ENCODE results near the gene LRMDA.

LRMDA gene

DNA sequence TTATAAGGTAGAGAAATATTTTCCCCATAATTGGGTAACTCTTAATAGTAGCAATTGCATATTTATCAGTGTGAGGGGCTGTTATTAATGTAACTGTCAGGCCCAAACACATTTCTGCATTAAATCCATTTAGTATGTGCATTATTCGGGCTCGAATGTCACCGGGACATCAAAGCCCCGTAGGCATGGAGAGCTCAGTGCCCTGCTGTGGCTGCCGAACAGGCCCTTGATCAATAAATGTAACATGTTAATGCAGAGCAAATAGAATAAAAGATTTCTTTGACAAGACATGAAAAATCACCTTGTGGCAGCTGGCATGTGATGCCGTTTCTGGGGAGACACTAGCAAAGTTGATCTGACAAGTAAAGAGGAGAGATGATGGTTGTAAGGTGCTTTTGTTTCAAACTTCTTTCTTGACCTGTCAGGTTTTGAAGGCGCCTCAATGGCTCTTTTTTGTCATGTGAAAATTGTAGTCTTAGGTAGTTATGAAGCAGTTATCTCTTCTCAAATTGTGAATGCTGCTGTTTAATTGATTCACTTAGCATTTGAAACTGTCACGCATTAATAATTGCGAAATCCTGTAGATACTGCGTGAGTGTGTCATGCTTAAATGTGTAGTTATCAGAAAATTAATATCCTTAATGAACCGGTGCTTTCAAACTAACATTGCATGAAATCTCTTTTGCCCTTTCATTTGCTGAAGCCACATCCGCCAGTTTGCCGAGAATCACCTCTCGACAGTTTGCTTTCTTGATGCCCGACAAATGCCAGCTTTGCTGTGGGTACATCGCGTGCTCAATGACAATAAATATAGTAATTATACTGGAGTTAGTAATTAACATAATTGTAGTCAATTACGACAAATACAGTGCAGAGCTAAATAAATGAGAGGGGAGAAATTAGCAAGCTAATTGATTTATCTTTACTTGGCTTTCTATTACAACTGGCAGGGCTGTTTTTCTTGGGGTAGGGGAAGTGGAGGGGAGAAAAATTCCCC is 19.5 kb downstream of the LRMDA start:
- H3K4me3 Mint-ChIP-seq, result peak overlapping the region; percentile 73
- no peak for DNase-seq
- TF ChIP-seq, protein P1, sequence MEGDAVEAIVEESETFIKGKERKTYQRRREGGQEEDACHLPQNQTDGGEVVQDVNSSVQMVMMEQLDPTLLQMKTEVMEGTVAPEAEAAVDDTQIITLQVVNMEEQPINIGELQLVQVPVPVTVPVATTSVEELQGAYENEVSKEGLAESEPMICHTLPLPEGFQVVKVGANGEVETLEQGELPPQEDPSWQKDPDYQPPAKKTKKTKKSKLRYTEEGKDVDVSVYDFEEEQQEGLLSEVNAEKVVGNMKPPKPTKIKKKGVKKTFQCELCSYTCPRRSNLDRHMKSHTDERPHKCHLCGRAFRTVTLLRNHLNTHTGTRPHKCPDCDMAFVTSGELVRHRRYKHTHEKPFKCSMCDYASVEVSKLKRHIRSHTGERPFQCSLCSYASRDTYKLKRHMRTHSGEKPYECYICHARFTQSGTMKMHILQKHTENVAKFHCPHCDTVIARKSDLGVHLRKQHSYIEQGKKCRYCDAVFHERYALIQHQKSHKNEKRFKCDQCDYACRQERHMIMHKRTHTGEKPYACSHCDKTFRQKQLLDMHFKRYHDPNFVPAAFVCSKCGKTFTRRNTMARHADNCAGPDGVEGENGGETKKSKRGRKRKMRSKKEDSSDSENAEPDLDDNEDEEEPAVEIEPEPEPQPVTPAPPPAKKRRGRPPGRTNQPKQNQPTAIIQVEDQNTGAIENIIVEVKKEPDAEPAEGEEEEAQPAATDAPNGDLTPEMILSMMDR (IDR thresholded peaks at IDR 0.05), result no peak
- peaks cover 8% of the 10 kb centered on the region for H3K27me3 Mint-ChIP-seq (ENCODE audit: low read depth, poor library complexity)
- peaks cover 18% of the 10 kb centered on the region for H3K36me3 Mint-ChIP-seq (ENCODE audit: low read depth)
- peaks cover 17% of the 10 kb centered on the region for H3K9me3 Mint-ChIP-seq
- H3K4me1 Mint-ChIP-seq, result peaks cover 74% of the 10 kb centered on the region
- no peak overlapping the region for H3K27ac Mint-ChIP-seq

DNA sequence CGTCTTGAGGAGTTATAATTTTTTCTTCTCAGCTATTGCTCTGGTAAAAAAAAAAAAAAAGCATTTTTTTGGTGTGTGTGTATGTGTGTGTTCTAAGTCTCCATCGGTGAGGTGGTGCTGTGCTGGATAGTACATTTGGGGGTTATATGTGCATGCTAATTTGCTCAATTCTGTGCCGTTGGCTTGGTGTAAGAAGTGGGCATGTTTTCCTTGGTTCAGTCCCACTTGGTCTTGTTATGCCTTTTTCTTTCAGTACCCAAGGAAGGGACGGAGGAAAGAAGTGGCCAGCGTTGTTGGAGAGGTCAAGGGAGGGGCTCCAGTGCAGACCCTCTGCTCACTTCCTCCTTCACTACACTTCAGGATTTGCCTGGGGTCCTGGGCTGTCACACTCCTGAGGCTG is 20.4 kb downstream of the LRMDA start:
- Mint-ChIP-seq H3K9me3 (peaks cover 8% of the 10 kb centered on the region), H3K36me3 (ENCODE audit: low read depth) (peaks cover 9% of the 10 kb centered on the region), H3K4me3 (peak overlapping the region; percentile 73), H3K4me1 (peaks cover 75% of the 10 kb centered on the region), H3K27me3 (ENCODE audit: low read depth, poor library complexity) (peaks cover 8% of the 10 kb centered on the region), H3K27ac (no peak overlapping the region)
- peak; percentile 8 for DNase-seq
- TF ChIP-seq, protein P1 (IDR thresholded peaks at IDR 0.05), result no peak

DNA sequence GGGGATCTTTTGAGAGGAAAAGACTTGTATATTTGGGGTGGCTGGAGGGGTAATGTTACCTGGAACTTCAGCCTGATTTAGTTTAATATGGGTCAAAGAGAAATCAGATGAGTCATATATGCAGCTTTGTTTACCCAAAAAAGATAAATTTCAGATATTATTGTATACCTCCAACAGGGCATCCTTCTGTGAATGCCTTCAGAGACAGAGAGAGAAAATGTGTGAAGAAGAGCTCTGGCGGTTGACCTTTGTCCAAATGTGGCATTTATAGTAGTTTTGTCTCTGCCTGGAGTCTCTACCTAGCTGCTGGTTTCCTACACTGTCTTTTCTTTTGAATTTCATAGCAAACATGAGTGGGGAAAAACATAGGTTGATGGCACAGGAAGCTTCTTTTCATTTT is 21.6 kb downstream of the LRMDA start:
- Mint-ChIP-seq H3K36me3 (ENCODE audit: low read depth) (peaks cover 7% of the 10 kb centered on the region), H3K9me3 (peaks cover 3% of the 10 kb centered on the region), H3K27ac (no peak overlapping the region), H3K27me3 (ENCODE audit: low read depth, poor library complexity) (peaks cover 6% of the 10 kb centered on the region), H3K4me3 (peak overlapping the region; percentile 73), H3K4me1 (peaks cover 77% of the 10 kb centered on the region)
- TF ChIP-seq, protein P1 (IDR thresholded peaks at IDR 0.05), result no peak
- DNase-seq, result no peak

DNA sequence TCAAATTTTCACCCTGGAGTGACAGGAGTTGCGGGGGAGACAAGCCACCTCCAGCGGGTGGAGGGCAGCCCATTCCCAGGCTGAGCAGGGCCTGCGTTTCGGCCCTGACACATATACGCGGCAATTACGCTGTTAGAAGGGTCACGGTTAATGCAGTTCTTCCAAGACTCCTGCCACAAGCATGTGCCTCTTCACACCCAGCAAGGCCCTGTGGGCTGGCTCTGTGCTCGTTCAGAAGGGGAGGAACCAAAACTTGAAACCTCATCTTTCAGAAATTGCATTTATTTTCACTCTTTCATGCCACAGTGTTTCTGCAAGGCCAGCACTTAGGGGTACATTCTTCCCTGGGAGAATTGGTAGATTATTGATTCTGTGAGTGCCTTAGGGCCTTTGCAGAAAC is 24.7 kb downstream of the LRMDA start:
- TF ChIP-seq, protein P1 (IDR thresholded peaks at IDR 0.05), result no peak
- peaks cover 5% of the 10 kb centered on the region for H3K27me3 Mint-ChIP-seq (ENCODE audit: low read depth, poor library complexity)
- no peak overlapping the region for H3K4me3 Mint-ChIP-seq
- DNase-seq, result no peak
- peaks cover 7% of the 10 kb centered on the region for H3K36me3 Mint-ChIP-seq (ENCODE audit: low read depth)
- H3K9me3 Mint-ChIP-seq, result no peaks in the 10 kb centered on the region
- H3K4me1 Mint-ChIP-seq, result peaks cover 47% of the 10 kb centered on the region
- H3K27ac Mint-ChIP-seq, result no peak overlapping the region

DNA sequence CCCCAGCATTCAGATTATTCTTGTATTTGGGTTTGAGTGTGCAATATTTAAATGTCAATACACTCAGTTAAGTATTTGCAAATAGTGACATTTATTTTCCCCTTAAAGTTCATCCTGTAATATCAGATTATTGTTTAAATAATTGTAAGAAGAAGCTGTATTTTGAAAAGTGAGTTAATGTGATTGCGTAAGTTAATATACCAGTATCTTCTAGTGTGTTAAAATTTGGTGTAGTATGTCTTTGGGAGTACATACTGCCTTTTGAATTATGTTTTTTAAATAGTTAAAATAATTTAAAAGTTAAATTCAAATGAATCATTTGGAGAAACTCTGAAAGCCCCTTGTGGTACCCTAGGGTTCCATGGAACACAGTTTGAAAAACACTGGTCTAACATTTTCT is 28.6 kb downstream of the LRMDA start:
- peaks cover 33% of the 10 kb centered on the region for H3K4me1 Mint-ChIP-seq

More for the DNA sequence above, 28.6 kb downstream of the LRMDA start:
- TF ChIP-seq, protein P1 (IDR thresholded peaks at IDR 0.05), result no peak
- Mint-ChIP-seq H3K36me3 (ENCODE audit: low read depth) (peaks cover 7% of the 10 kb centered on the region), H3K27ac (no peak overlapping the region), H3K4me3 (no peak overlapping the region), H3K9me3 (no peaks in the 10 kb centered on the region), H3K27me3 (ENCODE audit: low read depth, poor library complexity) (peaks cover 7% of the 10 kb centered on the region)
- no peak for DNase-seq

All from nephron progenitor cell (in vitro differentiated cells).